H1 (cell line): ENCODE measurements around the gene ADRB1. TPM values are rescaled to one million over a fixed set of nuclear protein-coding genes. Genes with fewer than 3 reads are reported as not detected.

Experiments used
- CTCF ChIA-PET: fragments of 300-600 bp; sonication (Branson Sonifier 250); formaldehyde crosslinking; loops from one replicate; lab custom pipeline; 2021; ENCODE audit not compliant: partially characterized antibody; lab: Charles Lee
- POLR2A ChIA-PET: fragments of 300-600 bp; sonication (Branson Sonifier 250); formaldehyde crosslinking; loops from one replicate; lab custom pipeline; 2021; ENCODE audit warnings: inconsistent platforms; ENCODE audit not compliant: partially characterized antibody; lab: Charles Lee
- DNase-seq, 2 experiments: peaks; one replicate each; pipeline versions ENCODE4 v3.0.0 to v3.0.0-alpha.2; 2010 to 2022; ENCODE audit warnings: low spot score in 2 of 2, low read depth in 1 of 2, mixed read lengths in 1 of 2
- FAIRE-seq: peaks from 2 replicates; lab custom pipeline; 2011; peaks lifted over from hg19 to GRCh38; lab: Jason Lieb, UNC
- H2AFZ ChIP-seq: 2 replicates; pipeline ENCODE4 v1.8.1; 2012; ENCODE audit warnings: low read length, inconsistent platforms
- H2AK5ac ChIP-seq: 2 replicates; pipeline ENCODE4 v1.6.1; 2013; ENCODE audit warnings: low read depth, low read length
- H2BK120ac ChIP-seq: replicated peaks from 2 replicates; pipeline ENCODE3; 2013; ENCODE audit warnings: low read depth, low read length, inconsistent platforms
- H2BK12ac ChIP-seq: 2 replicates; pipeline ENCODE4 v1.6.1; 2013; ENCODE audit warnings: low read depth, low read length
- H2BK15ac ChIP-seq: 2 replicates; pipeline ENCODE4 v1.6.1; 2013; ENCODE audit warnings: low read length
- H2BK20ac ChIP-seq: 2 replicates; pipeline ENCODE4 v1.6.1; 2013; ENCODE audit warnings: low read length
- H2BK5ac ChIP-seq: 2 replicates; pipeline ENCODE4 v1.6.1; 2013; ENCODE audit warnings: low read depth, low read length
- H3K14ac ChIP-seq: 2 replicates; pipeline ENCODE4 v1.6.1; 2013; ENCODE audit warnings: inconsistent platforms; ENCODE audit not compliant: insufficient read length
- H3K18ac ChIP-seq: 2 replicates; pipeline ENCODE4 v1.6.1; 2013; ENCODE audit warnings: low read length; ENCODE audit errors: extremely low read depth
- H3K23ac ChIP-seq: 2 replicates; pipeline ENCODE4 v1.6.1; 2013; ENCODE audit warnings: inconsistent platforms; ENCODE audit not compliant: insufficient read length
- H3K23me2 ChIP-seq: 2 replicates; pipeline ENCODE4 v1.6.1; 2013; ENCODE audit warnings: low read depth, low read length
- H3K27ac ChIP-seq: 2 replicates; pipeline ENCODE4 v1.6.1; 2011; ENCODE audit warnings: low read depth, low read length, inconsistent platforms
- H3K27me3 ChIP-seq, 4 experiments: replicated peaks in 1 of 4; 1 replicate in 1 of 4; 2 replicates in 3 of 4; pipeline versions ENCODE4 v1.6.1 to v1.8.1; 2011 to 2013; ENCODE audit warnings: low read length in 3 of 4, mild to moderate bottlenecking in 3 of 4, inconsistent platforms in 2 of 4, mixed read lengths in 2 of 4, moderate library complexity in 1 of 4; ENCODE audit not compliant: control insufficient read depth in 3 of 4, insufficient read depth in 3 of 4; ENCODE audit errors: extremely low read depth in 1 of 4
- H3K36me3 ChIP-seq, 4 experiments: 2 replicates each; pipeline versions ENCODE4 v1.6.1 to v1.8.1; 2011 to 2013; ENCODE audit warnings: mild to moderate bottlenecking in 4 of 4, low read length in 3 of 4, moderate library complexity in 2 of 4, control low read depth in 1 of 4, inconsistent platforms in 1 of 4; ENCODE audit not compliant: insufficient read depth in 4 of 4, control insufficient read depth in 2 of 4
- H3K4ac ChIP-seq: replicated peaks from 2 replicates; pipeline ENCODE3; 2013; ENCODE audit warnings: low read length, low read depth, mixed read lengths, inconsistent platforms; ENCODE audit not compliant: insufficient read length
- H3K4me1 ChIP-seq, 4 experiments: replicated peaks in 1 of 4; 1 replicate in 1 of 4; 2 replicates in 3 of 4; pipeline versions ENCODE4 v1.6.1 to v1.8.1; 2011 to 2013; ENCODE audit warnings: low read length in 3 of 4, inconsistent platforms in 2 of 4, mixed read lengths in 1 of 4; ENCODE audit not compliant: insufficient read depth in 4 of 4, control insufficient read depth in 3 of 4
- H3K4me2 ChIP-seq, 2 experiments: 2 replicates each; pipeline versions ENCODE4 v1.6.1 to v1.8.1; 2011 to 2013; ENCODE audit warnings: low read depth in 2 of 2, low read length in 2 of 2, control low read depth in 1 of 2, inconsistent platforms in 1 of 2, mild to moderate bottlenecking in 1 of 2; ENCODE audit not compliant: insufficient read depth in 1 of 2
- H3K4me3 ChIP-seq, 4 experiments: fragments of 200-600, 300-600 bp in 1 of 4; sonication (generic), shearing (Covaris generic), sonication (Bioruptor Twin) in 1 of 4; 2 replicates each; pipeline versions ENCODE4 v1.5.1 to v1.8.1; 2011 to 2016; ENCODE audit warnings: low read length in 4 of 4, low read depth in 3 of 4, control low read depth in 2 of 4, inconsistent platforms in 2 of 4, mild to moderate bottlenecking in 2 of 4, mixed read lengths in 1 of 4, moderate library complexity in 1 of 4; ENCODE audit not compliant: insufficient read depth in 2 of 4; ENCODE audit errors: extremely low read depth in 1 of 4
- H3K56ac ChIP-seq: replicated peaks from 2 replicates; pipeline ENCODE3; 2013; ENCODE audit warnings: low read depth, mild to moderate bottlenecking, mixed read lengths, low read length, inconsistent platforms; ENCODE audit not compliant: insufficient read length
- H3K79me1 ChIP-seq: 2 replicates; pipeline ENCODE4 v1.6.1; 2013; ENCODE audit warnings: low read depth, low read length, control low read depth
- H3K79me2 ChIP-seq, 2 experiments: 2 replicates each; pipeline versions ENCODE4 v1.6.1 to v1.8.1; 2012 to 2013; ENCODE audit warnings: low read length in 2 of 2, mild to moderate bottlenecking in 2 of 2, inconsistent platforms in 1 of 2; ENCODE audit not compliant: insufficient read depth in 2 of 2, control insufficient read depth in 1 of 2
- H3K9ac ChIP-seq, 4 experiments: replicated peaks in 1 of 4; 1 replicate in 1 of 4; 2 replicates in 3 of 4; pipeline versions ENCODE4 v1.6.1 to v1.8.1; 2011 to 2013; ENCODE audit warnings: low read depth in 3 of 4, low read length in 3 of 4, control low read depth in 2 of 4, mild to moderate bottlenecking in 2 of 4, moderate library complexity in 2 of 4, inconsistent platforms in 1 of 4; ENCODE audit errors: extremely low read depth in 1 of 4
- H3K9me3 ChIP-seq, 2 experiments: 2 replicates each; pipeline versions ENCODE4 v1.6.1 to v1.8.1; 2012 to 2013; ENCODE audit warnings: mild to moderate bottlenecking in 2 of 2, moderate library complexity in 2 of 2, control low read depth in 1 of 2, inconsistent platforms in 1 of 2, low read depth in 1 of 2, low read length in 1 of 2, mixed read lengths in 1 of 2; ENCODE audit not compliant: insufficient read depth in 2 of 2
- H4K20me1 ChIP-seq, 2 experiments: replicated peaks in 1 of 2; 2 replicates each; pipeline versions ENCODE3 to v1.8.1; 2011 to 2013; ENCODE audit warnings: inconsistent platforms in 2 of 2, low read length in 2 of 2, mild to moderate bottlenecking in 1 of 2; ENCODE audit not compliant: insufficient read depth in 2 of 2, control insufficient read depth in 1 of 2
- H4K5ac ChIP-seq: 2 replicates; pipeline ENCODE4 v1.6.1; 2013; ENCODE audit warnings: low read length, low read depth, mixed read lengths, inconsistent platforms; ENCODE audit not compliant: insufficient read length
- H4K8ac ChIP-seq: 2 replicates; pipeline ENCODE4 v1.8.0; 2013; ENCODE audit warnings: mild to moderate bottlenecking, moderate library complexity, low read length, inconsistent platforms; ENCODE audit not compliant: insufficient read depth; ENCODE audit errors: extremely low read depth
- H4K91ac ChIP-seq: replicated peaks from 2 replicates; pipeline ENCODE3; 2013; ENCODE audit warnings: low read length, mixed read lengths, inconsistent platforms; ENCODE audit not compliant: insufficient read length
- CBX5 ChIP-seq: fragments of 300-800, 300-1000 bp; sonication (generic); IDR thresholded peaks from 2 replicates; pipeline ENCODE4 v1.7.1; 2016; ENCODE audit warnings: antibody characterized with exemption, low read length, low read depth
- CBX8 ChIP-seq: fragments of 300-800, 300-1000 bp; sonication (generic); IDR thresholded peaks from 2 replicates; pipeline ENCODE4 v1.7.1; 2016; ENCODE audit warnings: low read depth, low read length, borderline replicate concordance
- CREB1 ChIP-seq: IDR thresholded peaks from 2 replicates; pipeline ENCODE4 v1.6.1; 2012; ENCODE audit warnings: inconsistent platforms
- EZH2 ChIP-seq: fragments of 200-600 bp; sonication (generic); IDR thresholded peaks from 2 replicates; pipeline ENCODE4 v1.7.1; 2012; ENCODE audit warnings: low read depth, mild to moderate bottlenecking, moderate library complexity, low read length, inconsistent platforms; ENCODE audit not compliant: severe bottlenecking
- HDAC2 ChIP-seq, 2 experiments: fragments of 300-600 bp in 1 of 2; sonication (generic) in 1 of 2; IDR thresholded peaks; 2 replicates each; pipeline ENCODE4 v1.6.1; 2011 to 2012; ENCODE audit warnings: low read depth in 2 of 2, low read length in 2 of 2, mild to moderate bottlenecking in 2 of 2, moderate library complexity in 2 of 2, borderline replicate concordance in 1 of 2, inconsistent platforms in 1 of 2
- NRF1 ChIP-seq: IDR thresholded peaks from 2 replicates; pipeline ENCODE4 v1.6.1; 2011; ENCODE audit warnings: mild to moderate bottlenecking, low read depth, low read length, improper control_type of control experiment
- PHF8 ChIP-seq: fragments of 200-600 bp; sonication (generic); conservative IDR thresholded peaks from 2 replicates; pipeline ENCODE4 v1.7.1; 2012; ENCODE audit warnings: low read depth, mild to moderate bottlenecking, inconsistent platforms, low read length, moderate library complexity
- POU5F1 ChIP-seq: IDR thresholded peaks from 2 replicates; pipeline ENCODE4 v1.6.1; 2011; ENCODE audit warnings: low read depth, mild to moderate bottlenecking, low read length, moderate library complexity
- SIX5 ChIP-seq: IDR thresholded peaks from 2 replicates; pipeline ENCODE4 v1.6.1; 2011; ENCODE audit warnings: mild to moderate bottlenecking, low read depth, low read length
- SP1 ChIP-seq: IDR thresholded peaks from 2 replicates; pipeline ENCODE4 v1.6.1; 2011; ENCODE audit warnings: low read depth, low read length
- SP4 ChIP-seq: IDR thresholded peaks from 2 replicates; pipeline ENCODE4 v1.6.1; 2012; ENCODE audit warnings: low read length, inconsistent platforms
- TAF7 ChIP-seq: optimal IDR thresholded peaks from 2 replicates; pipeline ENCODE3; 2011; ENCODE audit warnings: low read depth, mild to moderate bottlenecking, inconsistent platforms, low read length, moderate library complexity, borderline replicate concordance
- WGBS, 2 experiments: shearing (Covaris generic) in 1 of 2; methylation state at CpG; one replicate each; pipeline versions ENCODE4 v1.1.6 to v1.1.7; 2013 to 2015; ENCODE audit warnings: low lambda C conversion rate in 2 of 2, mixed read lengths in 2 of 2, inconsistent platforms in 1 of 2, low coverage in 1 of 2, missing lambda C conversion rate in 1 of 2; ENCODE audit not compliant: insufficient replicate concordance in 2 of 2, insufficient coverage in 1 of 2, insufficient read length in 1 of 2; ENCODE audit errors: extremely low coverage in 1 of 2, missing lambda C conversion rate in 1 of 2; 5-methylcytosine and 5-hydroxymethylcytosine counted together
- polyA plus RNA-seq, 7 experiments: library from polyadenylated mRNA; depleted of rRNA in 3 of 7; stranded (reverse) in 5 of 7; unstranded in 2 of 7; fragments of >200 nt in 5 of 7; fragments of 200-250 nt in 2 of 7; gene quantifications; 1 replicate in 5 of 7; 2 replicates in 1 of 7; 4 replicates in 1 of 7; pipeline versions ENCODE4 v1.2.1 to v1.2.3, GENCODE V29; 2011 to 2013; ENCODE audit warnings: missing spikeins in 2 of 7, mixed read lengths in 2 of 7
- total RNA-seq: library from RNA; stranded (reverse); fragmentation: NEBNext Ultra II Directional; extraction: Animal tissue kit (Norgen Biotek cat#: 25700); gene quantifications from 2 replicates; pipeline ENCODE4 v1.2.1, GENCODE V29; 2021
- TF ChIP-seq, protein P1 (sequence below): IDR thresholded peaks from 2 replicates; pipeline ENCODE4 v1.6.1; 2011; ENCODE audit warnings: low read depth, mild to moderate bottlenecking, low read length; ENCODE audit not compliant: insufficient read depth
- TF ChIP-seq, protein P2 (sequence below): IDR thresholded peaks from 2 replicates; pipeline ENCODE4 v1.6.1; 2012; ENCODE audit warnings: inconsistent platforms

Gene ADRB1
- total and polyA plus RNA-seq, 2 of the 8 experiments (the other 6 are each of a cell fraction or from before 2014, with no cell fraction given) = 0.14 to 0.48 TPM

DNA sequence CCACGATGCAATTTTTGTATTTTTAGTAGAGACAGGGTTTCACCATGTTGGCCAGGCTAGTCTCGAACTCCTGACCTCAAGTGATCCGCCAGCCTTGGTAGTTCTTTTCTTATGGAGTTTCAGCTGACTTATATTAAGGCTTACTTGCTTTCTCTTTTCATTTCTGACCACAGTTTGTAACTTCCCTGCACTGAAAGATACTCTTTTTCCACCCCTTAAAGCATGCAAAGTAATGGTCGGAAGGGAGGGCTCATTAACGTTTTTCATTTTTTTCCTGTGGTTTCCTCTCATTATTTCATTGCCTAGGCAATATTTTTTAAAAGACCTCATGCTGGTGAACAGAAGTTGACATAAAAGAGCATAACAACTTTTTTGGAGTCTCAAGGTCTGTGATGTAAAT lies 27.0 kb downstream of the ADRB1 start:
- no peak overlapping the region for H3K4me3 ChIP-seq
- H2AFZ ChIP-seq = no peak overlapping the region
- H2AK5ac ChIP-seq = no peak overlapping the region
- no peak overlapping the region for H3K4ac ChIP-seq
- H3K9me3 ChIP-seq = no peaks in the 10 kb centered on the region
- no peak overlapping the region for H3K4me2 ChIP-seq
- no peaks in the 10 kb centered on the region for H3K23me2 ChIP-seq
- no peak overlapping the region for H2BK12ac ChIP-seq
- no peak overlapping the region for H2BK120ac ChIP-seq
- H3K36me3 ChIP-seq = no peaks in the 10 kb centered on the region; a peak in 1 of 8 replicates
- no peak overlapping the region for H4K8ac ChIP-seq
- no peak overlapping the region for H3K14ac ChIP-seq
- no peak overlapping the region for H3K9ac ChIP-seq
- ChIA-PET CTCF (interaction anchor here (0.9 to 2.0 kb wide), 5 partner anchors 10 to 86 kb away, joined by 3 to 4 read pairs (median 3); no protein-coding TSS in a partner anchor), POLR2A (no interaction called here)
- H3K27me3 ChIP-seq = no peaks in the 10 kb centered on the region
- H3K79me1 ChIP-seq = no peaks in the 10 kb centered on the region
- FAIRE-seq (no peak), DNase-seq (no peak)
- no peak overlapping the region for H3K56ac ChIP-seq
- no peak overlapping the region for H2BK5ac ChIP-seq
- H4K20me1 ChIP-seq = no peaks in the 10 kb centered on the region
- no peaks in the 10 kb centered on the region for H3K4me1 ChIP-seq
- no peak overlapping the region for H4K5ac ChIP-seq
- no peak overlapping the region for H3K18ac ChIP-seq
- 88% methylated on average over 5 of the region's 5 CpGs; no CpG with 5 or more reads in 1 of the 2 experiments for WGBS, 2 experiments
- H3K27ac ChIP-seq = no peak overlapping the region
- no peak overlapping the region for H4K91ac ChIP-seq
- H2BK20ac ChIP-seq = no peak overlapping the region
- H2BK15ac ChIP-seq = no peak overlapping the region
- H3K79me2 ChIP-seq = no peaks in the 10 kb centered on the region
- no peak overlapping the region for H3K23ac ChIP-seq
- TF ChIP-seq CBX8 (no peak), SP4 (no peak), CREB1 (no peak), CBX5 (no peak), PHF8 (no peak), NRF1 (no peak), EZH2 (no peak), POU5F1 (no peak), SP1 (no peak), SIX5 (no peak), HDAC2 (IDR thresholded peaks at IDR 0.05; ENCODE audit: borderline replicate concordance in 1 of 2, low read depth in 2 of 2, low read length in 2 of 2) (no peak), TAF7 (no peak)
- TF ChIP-seq, protein P1, sequence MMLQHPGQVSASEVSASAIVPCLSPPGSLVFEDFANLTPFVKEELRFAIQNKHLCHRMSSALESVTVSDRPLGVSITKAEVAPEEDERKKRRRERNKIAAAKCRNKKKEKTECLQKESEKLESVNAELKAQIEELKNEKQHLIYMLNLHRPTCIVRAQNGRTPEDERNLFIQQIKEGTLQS = no peak
- TF ChIP-seq, protein P2, sequence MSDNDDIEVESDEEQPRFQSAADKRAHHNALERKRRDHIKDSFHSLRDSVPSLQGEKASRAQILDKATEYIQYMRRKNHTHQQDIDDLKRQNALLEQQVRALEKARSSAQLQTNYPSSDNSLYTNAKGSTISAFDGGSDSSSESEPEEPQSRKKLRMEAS = no peak
